Muscle of leg (tissue), 11 donors: ENCODE data around the gene IGF1. TPM values are rescaled to one million over a fixed set of nuclear protein-coding genes. Genes with fewer than 3 reads are reported as not detected.

ENCODE experiments used
- DNase-seq: peaks from one replicate; pipeline ENCODE4 v3.0.0; 2013
- H3K27ac ChIP-seq: one replicate; pipeline ENCODE4 v1.5.1; 2013; ENCODE audit warnings: mild to moderate bottlenecking, low read length, control low read depth
- H3K27me3 ChIP-seq: one replicate; pipeline ENCODE4 v1.6.1; 2013; ENCODE audit warnings: low read length; ENCODE audit not compliant: control insufficient read depth, insufficient read depth
- H3K36me3 ChIP-seq: one replicate; pipeline ENCODE4 v1.6.1; 2013; ENCODE audit warnings: low read length; ENCODE audit not compliant: control insufficient read depth, insufficient read depth
- H3K4me1 ChIP-seq: one replicate; pipeline ENCODE4 v1.6.1; 2013; ENCODE audit warnings: low read length; ENCODE audit not compliant: control insufficient read depth, insufficient read depth
- H3K4me3 ChIP-seq: one replicate; pipeline ENCODE4 v1.5.1; 2013; ENCODE audit warnings: low read length, control low read depth
- H3K9me3 ChIP-seq: replicated peaks from 2 replicates; pipeline ENCODE4 v1.6.1; 2013; ENCODE audit warnings: low read depth, low read length; ENCODE audit not compliant: control insufficient read depth
- WGBS: methylation state at CpG from one replicate; pipeline ENCODE4 v1.1.5; 2013; ENCODE audit warnings: missing lambda C conversion rate; ENCODE audit not compliant: insufficient coverage; 5-methylcytosine and 5-hydroxymethylcytosine counted together
- polyA plus RNA-seq, 8 donors: library from polyadenylated mRNA; unstranded; fragments of 120-200 nt; gene quantifications; one replicate each; pipeline versions ENCODE4 v1.2.1 to v1.2.3, GENCODE V29; 2013; ENCODE audit warnings: inconsistent platforms in 1 of 8, low replicate concordance in 1 of 8; ENCODE audit not compliant: insufficient read length in 8 of 8, insufficient read depth in 1 of 8
- total RNA-seq: library from RNA; stranded (reverse); fragments of 120-200 nt; gene quantifications from one replicate; pipeline ENCODE4 v1.2.4, GENCODE V29; 2013

Gene IGF1
- total and polyA plus RNA-seq, 9 donors, result 21.0 to 41.9 (median 26.5) TPM

DNA sequence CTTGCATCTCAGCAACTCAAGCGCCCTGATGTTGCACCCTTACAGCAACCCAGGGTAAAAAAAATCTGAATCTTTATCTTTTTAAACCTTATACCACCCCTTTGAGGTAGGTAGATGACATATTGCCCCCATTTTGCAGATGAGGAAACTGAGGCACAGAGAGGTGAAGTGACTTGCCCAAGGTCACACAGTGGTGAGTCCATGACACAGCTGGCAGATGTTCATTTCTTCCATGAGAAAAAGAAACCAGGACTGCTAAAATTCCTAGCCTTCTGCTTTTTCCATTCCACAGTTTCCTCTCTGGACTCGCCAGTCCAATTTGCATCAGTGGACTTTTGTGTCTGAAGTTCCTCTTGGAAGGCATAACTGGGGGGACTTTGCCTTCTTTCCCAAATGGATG is 79.3 kb downstream of the IGF1 start:
- Histone ChIP-seq H3K4me1 (no peaks in the 10 kb centered on the region), H3K27ac (no peak overlapping the region), H3K4me3 (no peak overlapping the region), H3K9me3 (no peaks in the 10 kb centered on the region), H3K36me3 (peaks cover 2% of the 10 kb centered on the region), H3K27me3 (no peaks in the 10 kb centered on the region)
- DNase-seq, result no peak
- no CpG with 5 or more reads among the region's 2 CpGs for WGBS

DNA sequence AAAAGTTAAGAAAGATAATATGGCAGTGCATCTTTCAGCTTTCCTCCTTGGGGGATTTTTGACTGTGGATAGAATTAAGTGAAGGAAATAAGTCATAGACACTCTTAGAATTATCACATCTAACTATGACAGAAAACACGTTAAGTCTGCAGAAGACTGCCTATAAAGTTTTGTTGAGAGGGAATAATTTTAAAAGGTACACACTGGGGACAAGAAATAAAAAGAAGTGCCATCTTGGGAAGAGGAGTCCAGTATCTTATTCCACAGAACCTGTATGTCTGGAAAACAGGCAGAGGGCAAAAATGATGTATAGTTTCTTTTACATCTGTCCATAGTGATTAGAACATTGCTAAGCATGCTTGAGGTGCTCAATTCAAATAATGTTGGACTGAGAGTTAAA is 80.7 kb downstream of the IGF1 start:
- Histone ChIP-seq H3K27me3 (no peaks in the 10 kb centered on the region), H3K27ac (no peak overlapping the region), H3K4me3 (no peak overlapping the region), H3K36me3 (peaks cover 2% of the 10 kb centered on the region), H3K9me3 (no peaks in the 10 kb centered on the region), H3K4me1 (no peaks in the 10 kb centered on the region)
- WGBS, result no CpG with 5 or more reads among the region's 1 CpG
- DNase-seq, result no peak

DNA sequence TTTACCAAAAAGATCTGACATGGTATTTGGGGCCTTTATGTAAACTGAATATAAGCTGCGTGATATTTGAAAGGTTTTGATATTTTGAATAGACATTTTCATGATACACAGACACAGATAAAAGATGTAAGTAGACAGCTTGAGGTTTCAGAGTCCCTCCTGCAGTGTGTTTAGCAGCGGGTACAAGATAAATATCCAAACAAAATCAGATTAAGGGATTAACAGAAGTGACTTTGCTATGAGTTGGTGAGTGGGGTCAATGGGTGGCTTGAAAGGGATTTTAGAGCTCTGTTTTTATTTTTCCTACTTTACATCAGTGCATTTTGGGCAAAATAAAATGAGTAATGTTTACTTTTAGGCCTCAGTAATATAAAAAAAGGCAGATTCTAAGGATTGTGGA is 84.1 kb downstream of the IGF1 start:
- Histone ChIP-seq H3K36me3 (peaks cover 2% of the 10 kb centered on the region), H3K4me3 (no peak overlapping the region)
- no CpG with 5 or more reads among the region's 2 CpGs for WGBS

DNA sequence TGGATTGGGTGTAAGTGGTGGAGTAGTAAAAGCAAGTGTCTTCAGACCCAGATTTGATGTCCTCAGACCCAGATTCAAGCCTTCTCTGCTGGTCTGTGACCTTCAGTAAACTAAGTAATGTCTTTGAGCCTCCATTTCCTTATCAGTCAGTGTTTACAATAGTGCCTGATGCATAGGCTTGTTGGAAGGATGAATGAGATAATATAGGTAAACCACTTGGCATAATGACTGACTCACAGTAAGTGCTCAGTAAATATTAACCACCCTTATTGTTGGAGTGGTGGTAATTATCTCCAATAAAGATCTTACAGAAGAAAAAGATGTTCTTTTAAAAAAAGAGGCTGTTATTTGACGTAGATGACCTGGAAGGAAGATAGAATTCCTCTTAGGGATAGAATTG is 86.2 kb downstream of the IGF1 start:
- no CpG with 5 or more reads among the region's 1 CpG for WGBS
- Histone ChIP-seq H3K4me3 (no peak overlapping the region), H3K4me1 (no peaks in the 10 kb centered on the region), H3K9me3 (no peaks in the 10 kb centered on the region), H3K27ac (no peak overlapping the region), H3K36me3 (no peaks in the 10 kb centered on the region), H3K27me3 (no peaks in the 10 kb centered on the region)
- no peak for DNase-seq

More for the DNA sequence above, 84.1 kb downstream of the IGF1 start:
- H3K9me3 ChIP-seq, result no peaks in the 10 kb centered on the region
- H3K27me3 ChIP-seq, result no peaks in the 10 kb centered on the region
- no peaks in the 10 kb centered on the region for H3K4me1 ChIP-seq
- no peak for DNase-seq
- H3K27ac ChIP-seq, result no peak overlapping the region

DNA sequence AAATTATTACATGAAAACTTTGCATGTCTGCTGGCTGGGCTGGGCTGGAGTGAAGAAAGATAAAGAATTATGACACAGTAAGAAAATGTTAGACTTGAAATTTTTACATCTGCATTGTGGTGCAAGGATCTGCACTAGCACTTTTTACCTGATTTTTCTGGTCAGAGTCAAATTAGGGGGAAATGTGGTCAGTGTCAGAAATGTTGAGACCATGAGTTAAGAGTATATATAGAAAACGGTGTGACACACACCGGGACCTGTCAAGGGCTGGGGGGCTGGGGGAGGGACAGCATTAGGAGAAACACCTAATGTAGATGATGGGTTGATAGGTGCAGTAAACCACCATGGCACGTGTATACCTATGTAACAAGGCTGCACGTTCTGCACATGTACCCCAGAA is 90.3 kb downstream of the IGF1 start:
- Histone ChIP-seq H3K4me1 (no peaks in the 10 kb centered on the region), H3K9me3 (peaks cover 3% of the 10 kb centered on the region), H3K27me3 (no peaks in the 10 kb centered on the region), H3K4me3 (no peak overlapping the region), H3K27ac (no peak overlapping the region), H3K36me3 (no peaks in the 10 kb centered on the region)
- no peak for DNase-seq
- 93% methylated on average over 2 of the region's 4 CpGs for WGBS

DNA sequence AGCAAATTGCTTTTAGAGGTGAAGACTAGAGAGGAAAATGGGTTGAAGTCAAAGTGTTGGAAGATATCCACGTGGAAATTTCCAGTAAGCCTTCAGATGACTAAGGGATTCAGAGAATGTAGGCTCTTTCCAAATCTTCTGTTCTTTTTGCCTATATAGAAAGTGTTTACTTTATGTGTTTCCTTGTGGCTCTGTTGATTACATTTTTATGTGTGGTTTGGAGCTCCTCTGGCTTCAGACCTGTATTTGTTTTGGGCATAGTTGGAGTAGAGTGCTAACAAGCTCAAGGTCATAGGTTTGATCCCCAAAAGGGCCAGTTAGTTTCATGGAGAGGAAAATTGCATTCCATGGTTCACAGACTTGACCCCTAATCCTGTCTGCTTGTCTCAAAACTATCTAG is 91.9 kb downstream of the IGF1 start:
- H3K4me1 ChIP-seq, result no peaks in the 10 kb centered on the region
- no peak for DNase-seq
- H3K27me3 ChIP-seq, result no peaks in the 10 kb centered on the region
- H3K27ac ChIP-seq, result no peak overlapping the region
- WGBS, result 60% methylated on average over 1 of the region's 1 CpG
- peaks cover 3% of the 10 kb centered on the region for H3K9me3 ChIP-seq
- no peak overlapping the region for H3K4me3 ChIP-seq
- no peaks in the 10 kb centered on the region for H3K36me3 ChIP-seq

DNA sequence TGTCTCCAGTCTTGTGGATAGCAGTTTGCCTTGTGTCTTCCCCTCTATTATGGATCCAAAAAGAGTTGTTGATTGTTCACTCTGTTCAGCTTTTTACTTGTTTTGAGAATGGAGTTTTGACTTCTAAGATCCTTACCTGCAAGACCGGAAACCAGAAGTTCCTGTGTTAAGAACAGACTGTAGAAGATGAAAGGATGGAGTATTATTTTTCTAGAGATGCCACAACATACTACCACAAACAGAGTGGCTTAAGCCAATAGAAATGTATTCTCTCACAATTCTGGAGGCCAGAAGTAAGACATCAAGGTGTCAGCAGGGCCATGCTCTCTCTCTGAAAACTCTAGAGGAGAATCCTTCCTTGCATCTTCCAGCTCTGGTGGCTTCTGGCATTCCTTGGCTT is 95.0 kb downstream of the IGF1 start:
- Histone ChIP-seq H3K27me3 (no peaks in the 10 kb centered on the region), H3K4me1 (no peaks in the 10 kb centered on the region), H3K36me3 (no peaks in the 10 kb centered on the region), H3K4me3 (no peak overlapping the region), H3K27ac (no peak overlapping the region), H3K9me3 (peaks cover 3% of the 10 kb centered on the region)
- DNase-seq, result no peak
- no CpG with 5 or more reads among the region's 1 CpG for WGBS

DNA sequence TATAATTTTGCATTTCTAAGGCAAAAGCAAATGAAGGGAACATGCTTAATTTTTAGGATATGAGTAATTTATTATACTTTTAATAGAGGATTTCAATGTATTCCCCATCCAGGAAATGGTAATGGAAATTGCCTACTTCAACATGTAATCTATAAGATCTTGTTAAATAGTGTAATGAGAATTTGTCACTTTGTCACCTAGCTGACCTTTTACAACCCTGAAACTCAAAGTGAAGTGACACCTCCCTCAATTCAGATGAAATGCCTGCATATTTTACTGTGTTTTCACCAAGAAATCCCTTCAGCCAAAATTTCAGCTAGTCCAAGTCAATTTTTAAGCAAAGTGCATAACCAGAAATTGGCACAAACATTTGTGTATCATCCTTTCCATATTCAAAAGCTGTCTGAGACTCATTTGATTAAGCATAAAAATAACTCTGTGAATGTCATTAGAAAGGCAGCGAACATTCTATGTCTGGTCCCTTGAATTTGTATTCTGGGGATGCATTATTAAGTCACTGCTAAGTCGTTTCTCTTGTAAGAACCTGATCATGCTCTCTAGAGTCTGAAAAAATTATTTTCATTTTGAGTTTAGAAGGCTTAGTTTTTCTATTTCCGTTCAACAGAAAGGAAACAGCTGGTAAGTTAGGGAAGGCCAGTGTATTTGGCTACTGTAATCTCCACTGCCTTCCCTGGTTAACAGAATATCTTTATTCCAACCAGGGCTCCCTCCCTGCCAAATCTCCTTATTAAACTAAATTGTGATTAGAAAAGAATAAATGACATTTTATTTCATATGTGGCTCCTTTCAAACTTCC is 100.8 kb downstream of the IGF1 start:
- WGBS, result no CpG with 5 or more reads among the region's 3 CpGs
- Histone ChIP-seq H3K4me1 (no peaks in the 10 kb centered on the region), H3K36me3 (no peaks in the 10 kb centered on the region), H3K27ac (peak overlapping the region; percentile 17), H3K4me3 (no peak overlapping the region), H3K9me3 (no peaks in the 10 kb centered on the region), H3K27me3 (no peaks in the 10 kb centered on the region)
- peak; percentile 81 for DNase-seq

DNA sequence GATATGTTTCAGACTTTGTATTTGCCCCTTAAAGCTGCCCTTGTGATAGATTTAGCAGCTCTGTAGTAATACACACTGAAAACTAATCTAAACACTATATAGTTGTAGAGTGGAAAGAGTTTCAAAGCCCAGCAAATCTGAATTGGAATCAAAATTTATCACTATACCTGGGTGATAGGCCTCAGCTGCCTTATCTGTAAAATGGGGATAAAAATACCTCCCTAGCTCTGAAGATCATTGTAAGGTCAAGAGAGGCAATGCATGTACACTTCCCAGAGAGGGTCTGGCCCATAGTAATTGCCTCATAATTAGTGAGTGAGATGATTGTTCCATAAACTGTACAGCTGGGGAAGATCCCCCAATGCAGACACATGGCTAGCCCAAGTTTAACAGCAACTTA is 103.6 kb downstream of the IGF1 start:
- no peaks in the 10 kb centered on the region for H3K36me3 ChIP-seq
- H3K4me1 ChIP-seq, result no peaks in the 10 kb centered on the region
- H3K9me3 ChIP-seq, result no peaks in the 10 kb centered on the region
- no peak overlapping the region for H3K27ac ChIP-seq
- H3K4me3 ChIP-seq, result no peak overlapping the region
- no peaks in the 10 kb centered on the region for H3K27me3 ChIP-seq
- DNase-seq, result no peak

DNA sequence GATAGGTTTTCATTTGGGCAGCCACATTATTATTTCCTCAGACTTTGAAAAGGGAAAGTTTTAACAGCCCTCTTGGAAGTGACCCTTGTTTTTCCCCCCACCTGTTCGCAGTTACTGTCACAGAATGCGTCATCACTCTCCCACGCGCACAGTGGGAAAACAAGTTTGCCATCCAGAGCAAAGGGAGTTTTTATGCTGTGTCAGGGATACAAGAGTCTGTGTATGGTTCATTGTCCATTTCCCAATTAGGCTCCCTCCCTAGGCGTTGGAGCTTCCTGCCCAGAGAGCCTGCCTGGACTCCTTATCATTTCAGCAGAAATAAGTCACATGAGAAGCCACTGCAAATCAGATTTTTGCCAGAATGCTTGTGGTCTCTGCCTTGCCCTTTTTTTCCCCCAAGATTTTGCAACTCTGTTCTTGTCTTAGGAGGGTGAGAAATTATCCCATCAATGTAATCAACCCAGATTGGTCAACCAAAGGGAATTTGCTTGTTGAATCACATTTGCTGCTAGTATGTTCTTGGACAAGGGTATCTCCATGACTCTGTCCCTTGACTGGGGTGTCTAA is 104.1 kb downstream of the IGF1 start:
- Histone ChIP-seq H3K27ac (no peak overlapping the region), H3K4me1 (no peaks in the 10 kb centered on the region), H3K9me3 (no peaks in the 10 kb centered on the region), H3K36me3 (no peaks in the 10 kb centered on the region), H3K27me3 (no peaks in the 10 kb centered on the region), H3K4me3 (no peak overlapping the region)
- WGBS, result 50% methylated on average over 1 of the region's 5 CpGs
- peak; percentile 60 for DNase-seq
